Hepatocyte (in vitro differentiated cells): ENCODE data around the gene RPTN.

Source experiments
- EZH2 ChIP-seq: fragments of 200-600 bp; sonication (generic); IDR thresholded peaks from 2 replicates; pipeline ENCODE4 v1.6.1; 2016; ENCODE audit warnings: antibody characterized with exemption, mild to moderate bottlenecking, borderline replicate concordance
- EZH2phosphoT487 ChIP-seq: fragments of 200-600 bp; sonication (generic); IDR thresholded peaks from one replicate; pipeline ENCODE4 v1.6.1; 2018; ENCODE audit warnings: antibody characterized with exemption, mild to moderate bottlenecking, low read depth, moderate library complexity; ENCODE audit not compliant: unreplicated experiment, severe bottlenecking
- TF ChIP-seq, protein P1 (sequence below): fragments of 200-600 bp; sonication (generic); IDR thresholded peaks from 2 replicates; pipeline ENCODE4 v1.5.1; 2016; ENCODE audit warnings: antibody characterized with exemption, mild to moderate bottlenecking; ENCODE audit not compliant: poor library complexity

DNA sequence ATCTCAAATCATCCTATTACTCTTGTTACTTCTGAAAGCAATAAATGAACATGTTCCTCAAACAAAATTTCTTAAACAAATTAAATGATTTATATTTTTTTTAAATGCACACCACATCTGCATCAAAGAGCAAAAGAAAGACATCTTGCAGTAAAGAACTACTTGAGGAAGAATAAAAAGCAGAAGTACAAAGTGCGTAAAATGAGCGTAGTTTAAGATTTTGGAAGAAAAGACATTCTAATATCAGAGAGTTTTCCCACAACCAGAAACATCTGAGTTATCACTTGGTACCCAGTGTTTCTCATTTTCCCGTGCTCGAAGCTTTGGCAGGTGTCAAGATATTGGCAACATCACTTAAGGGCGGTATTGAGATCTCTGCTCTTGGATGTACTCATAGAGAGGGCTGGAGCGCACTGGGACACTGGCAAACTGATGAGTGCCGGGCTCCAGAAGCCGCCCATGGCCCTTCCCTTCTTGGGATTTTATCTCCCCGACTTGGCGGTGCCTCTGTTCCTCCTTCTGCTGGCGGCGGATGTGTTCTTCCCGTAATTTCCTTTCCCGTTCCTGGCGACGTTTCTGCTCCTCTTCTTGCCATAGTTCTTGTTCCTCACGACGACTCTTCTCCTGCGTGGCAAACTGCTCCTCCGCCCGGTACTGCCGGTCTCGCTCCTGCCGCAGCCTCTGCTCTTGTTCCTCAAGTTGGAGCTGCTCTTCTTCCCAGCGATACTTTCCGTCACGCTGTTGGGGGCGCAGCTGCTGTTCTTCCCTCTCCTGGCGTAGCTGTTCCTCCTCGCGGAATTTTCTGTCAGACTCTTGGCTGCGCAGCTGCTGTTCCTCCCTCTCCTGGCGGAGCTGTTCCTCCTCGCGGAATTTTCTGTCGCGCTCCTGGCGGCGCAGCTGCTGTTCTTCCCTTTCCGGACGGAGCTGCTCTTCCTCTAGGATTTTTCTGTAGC lies 51.7 kb downstream of the RPTN start:
- TF ChIP-seq, protein P1, sequence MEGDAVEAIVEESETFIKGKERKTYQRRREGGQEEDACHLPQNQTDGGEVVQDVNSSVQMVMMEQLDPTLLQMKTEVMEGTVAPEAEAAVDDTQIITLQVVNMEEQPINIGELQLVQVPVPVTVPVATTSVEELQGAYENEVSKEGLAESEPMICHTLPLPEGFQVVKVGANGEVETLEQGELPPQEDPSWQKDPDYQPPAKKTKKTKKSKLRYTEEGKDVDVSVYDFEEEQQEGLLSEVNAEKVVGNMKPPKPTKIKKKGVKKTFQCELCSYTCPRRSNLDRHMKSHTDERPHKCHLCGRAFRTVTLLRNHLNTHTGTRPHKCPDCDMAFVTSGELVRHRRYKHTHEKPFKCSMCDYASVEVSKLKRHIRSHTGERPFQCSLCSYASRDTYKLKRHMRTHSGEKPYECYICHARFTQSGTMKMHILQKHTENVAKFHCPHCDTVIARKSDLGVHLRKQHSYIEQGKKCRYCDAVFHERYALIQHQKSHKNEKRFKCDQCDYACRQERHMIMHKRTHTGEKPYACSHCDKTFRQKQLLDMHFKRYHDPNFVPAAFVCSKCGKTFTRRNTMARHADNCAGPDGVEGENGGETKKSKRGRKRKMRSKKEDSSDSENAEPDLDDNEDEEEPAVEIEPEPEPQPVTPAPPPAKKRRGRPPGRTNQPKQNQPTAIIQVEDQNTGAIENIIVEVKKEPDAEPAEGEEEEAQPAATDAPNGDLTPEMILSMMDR, result no peak
- no peak for TF ChIP-seq EZH2phosphoT487
- TF ChIP-seq EZH2, result peak; percentile 11
